VCaP (cell line): Measurements from ENCODE around the gene GPR179.

Source experiments
- H3K27ac ChIP-seq: fragments of 450-650 bp; 2 replicates; pipeline ENCODE4 v1.5.1; 2017
- TF ChIP-seq, protein P1 (sequence below): fragments of 450-650 bp; conservative IDR thresholded peaks from 2 replicates; pipeline ENCODE4 v1.5.1; 2017; ENCODE audit warnings: mild to moderate bottlenecking, moderate library complexity

GPR179 gene

GRCh38 chr17:38358586-38359513 lies 15.1 kb upstream of the GPR179 start:
- TF ChIP-seq, protein P1, sequence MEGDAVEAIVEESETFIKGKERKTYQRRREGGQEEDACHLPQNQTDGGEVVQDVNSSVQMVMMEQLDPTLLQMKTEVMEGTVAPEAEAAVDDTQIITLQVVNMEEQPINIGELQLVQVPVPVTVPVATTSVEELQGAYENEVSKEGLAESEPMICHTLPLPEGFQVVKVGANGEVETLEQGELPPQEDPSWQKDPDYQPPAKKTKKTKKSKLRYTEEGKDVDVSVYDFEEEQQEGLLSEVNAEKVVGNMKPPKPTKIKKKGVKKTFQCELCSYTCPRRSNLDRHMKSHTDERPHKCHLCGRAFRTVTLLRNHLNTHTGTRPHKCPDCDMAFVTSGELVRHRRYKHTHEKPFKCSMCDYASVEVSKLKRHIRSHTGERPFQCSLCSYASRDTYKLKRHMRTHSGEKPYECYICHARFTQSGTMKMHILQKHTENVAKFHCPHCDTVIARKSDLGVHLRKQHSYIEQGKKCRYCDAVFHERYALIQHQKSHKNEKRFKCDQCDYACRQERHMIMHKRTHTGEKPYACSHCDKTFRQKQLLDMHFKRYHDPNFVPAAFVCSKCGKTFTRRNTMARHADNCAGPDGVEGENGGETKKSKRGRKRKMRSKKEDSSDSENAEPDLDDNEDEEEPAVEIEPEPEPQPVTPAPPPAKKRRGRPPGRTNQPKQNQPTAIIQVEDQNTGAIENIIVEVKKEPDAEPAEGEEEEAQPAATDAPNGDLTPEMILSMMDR: no peak
- H3K27ac ChIP-seq: peak overlapping the region; percentile 87

GRCh38 chr17:38357486-38358123 lies 13.8 kb upstream of the GPR179 start:
- TF ChIP-seq, protein P1: no peak
- peak overlapping the region; percentile 87 for H3K27ac ChIP-seq

DNA sequence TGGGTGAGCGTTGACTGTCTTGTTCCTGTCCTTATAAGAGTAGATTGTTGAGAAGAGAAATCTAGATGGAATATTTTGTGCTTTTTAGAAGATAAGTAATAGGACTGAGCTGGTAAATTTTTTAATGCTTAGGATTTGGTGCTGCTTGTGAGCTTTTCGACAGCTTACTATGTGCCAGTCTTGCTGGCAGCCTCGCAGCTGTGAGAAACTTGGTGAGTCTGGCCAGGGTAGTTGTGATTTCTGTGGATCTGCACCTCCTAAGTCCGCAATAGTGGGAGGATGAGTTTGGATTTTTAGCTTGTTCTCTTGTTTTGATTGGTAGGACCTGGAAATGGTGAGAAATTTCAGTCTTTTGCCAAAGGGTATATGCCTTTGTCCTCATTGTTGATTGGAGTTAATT lies 11.5 kb upstream of the GPR179 start:
- TF ChIP-seq, protein P1: no peak
- H3K27ac ChIP-seq: no peak overlapping the region

- H3K27ac ChIP-seq: no peak overlapping the region
- TF ChIP-seq, protein P1: no peak
These were observed 10.7 kb upstream of the GPR179 start for GRCh38 chr17:38354466-38354865.

DNA sequence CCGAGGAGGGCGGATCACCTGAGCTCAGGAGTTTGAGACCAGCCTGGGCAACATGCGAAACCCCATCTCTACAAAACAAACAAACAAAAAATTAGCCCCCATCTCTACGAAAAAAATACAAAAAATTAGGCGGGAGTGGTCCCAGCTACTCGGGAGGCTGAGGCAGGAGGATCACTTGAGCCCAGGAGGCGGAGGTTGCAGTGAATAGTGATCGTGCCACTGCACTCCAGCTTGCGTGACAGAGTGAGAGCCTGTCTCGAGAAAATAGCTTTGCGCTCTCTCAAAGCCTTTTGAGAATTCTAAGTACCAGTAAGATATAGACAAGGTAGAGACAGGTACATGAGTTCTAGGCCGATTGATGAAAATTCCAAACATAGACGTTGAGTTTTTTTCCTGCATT lies 9.9 kb upstream of the GPR179 start:
- TF ChIP-seq, protein P1: no peak
- no peak overlapping the region; the same call in 1 of the 2 replicates for H3K27ac ChIP-seq

GRCh38 chr17:38353086-38353604 lies 9.4 kb upstream of the GPR179 start:
- peak overlapping the region; percentile 89 for H3K27ac ChIP-seq
- TF ChIP-seq, protein P1: no peak
